AG09319 (cell line): ENCODE measurements around the gene PARP8.
"Not testable (repeated sequence)": the region's sequence is repeated elsewhere in the genome, so short reads cannot be mapped to it uniquely, and the experiment has no call there.

Source experiments
- DNase-seq: peaks from one replicate; pipeline ENCODE4 v3.0.0-alpha.2; 2010; ENCODE audit warnings: low read depth; ENCODE audit errors: extremely low read depth
- TF ChIP-seq, protein P1 (sequence below): IDR thresholded peaks from 2 replicates; pipeline ENCODE4 v1.5.1; 2011; ENCODE audit warnings: low read depth, mild to moderate bottlenecking, inconsistent platforms, low read length, moderate library complexity

Gene PARP8

DNA sequence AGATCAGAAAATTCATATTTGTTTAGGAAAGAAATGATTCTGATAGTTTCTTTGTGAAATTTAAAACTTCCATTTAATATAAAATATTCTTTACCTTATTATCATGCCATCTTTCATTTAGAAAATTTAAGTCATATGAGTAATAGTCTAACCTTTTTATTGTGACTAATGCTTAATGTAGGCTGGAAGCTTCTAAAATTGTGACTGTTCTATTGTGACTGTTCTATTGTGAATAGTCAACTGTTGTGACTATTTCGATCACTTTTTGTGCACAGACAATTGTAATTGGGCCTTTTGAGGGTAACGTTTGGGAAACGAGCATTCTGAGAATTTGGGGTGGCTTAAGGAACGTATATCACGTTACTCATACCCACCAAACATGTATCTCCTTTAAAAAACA lies 100.0 kb downstream of the PARP8 start:
- TF ChIP-seq, protein P1, sequence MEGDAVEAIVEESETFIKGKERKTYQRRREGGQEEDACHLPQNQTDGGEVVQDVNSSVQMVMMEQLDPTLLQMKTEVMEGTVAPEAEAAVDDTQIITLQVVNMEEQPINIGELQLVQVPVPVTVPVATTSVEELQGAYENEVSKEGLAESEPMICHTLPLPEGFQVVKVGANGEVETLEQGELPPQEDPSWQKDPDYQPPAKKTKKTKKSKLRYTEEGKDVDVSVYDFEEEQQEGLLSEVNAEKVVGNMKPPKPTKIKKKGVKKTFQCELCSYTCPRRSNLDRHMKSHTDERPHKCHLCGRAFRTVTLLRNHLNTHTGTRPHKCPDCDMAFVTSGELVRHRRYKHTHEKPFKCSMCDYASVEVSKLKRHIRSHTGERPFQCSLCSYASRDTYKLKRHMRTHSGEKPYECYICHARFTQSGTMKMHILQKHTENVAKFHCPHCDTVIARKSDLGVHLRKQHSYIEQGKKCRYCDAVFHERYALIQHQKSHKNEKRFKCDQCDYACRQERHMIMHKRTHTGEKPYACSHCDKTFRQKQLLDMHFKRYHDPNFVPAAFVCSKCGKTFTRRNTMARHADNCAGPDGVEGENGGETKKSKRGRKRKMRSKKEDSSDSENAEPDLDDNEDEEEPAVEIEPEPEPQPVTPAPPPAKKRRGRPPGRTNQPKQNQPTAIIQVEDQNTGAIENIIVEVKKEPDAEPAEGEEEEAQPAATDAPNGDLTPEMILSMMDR: no peak
- no peak for DNase-seq

DNA sequence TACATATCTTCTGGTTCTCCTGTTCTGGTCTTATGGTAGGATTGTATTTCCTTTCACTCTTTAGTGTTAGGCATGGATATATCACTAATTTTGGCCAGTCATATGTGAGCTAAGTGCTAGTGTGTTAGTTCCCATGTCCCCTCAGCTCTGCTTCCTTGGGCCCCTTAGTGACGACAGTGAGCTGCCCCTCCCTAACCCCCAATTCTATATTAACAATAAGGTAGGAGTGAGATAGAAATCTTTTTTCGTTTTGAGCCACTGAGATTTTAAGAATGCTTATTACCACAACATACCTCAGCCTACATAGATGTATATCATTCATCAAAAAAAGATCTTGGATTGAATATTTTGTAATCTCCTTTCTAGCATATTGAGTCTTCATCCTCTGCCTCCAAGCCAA lies 100.5 kb downstream of the PARP8 start:
- TF ChIP-seq, protein P1: no peak
- no peak for DNase-seq

DNA sequence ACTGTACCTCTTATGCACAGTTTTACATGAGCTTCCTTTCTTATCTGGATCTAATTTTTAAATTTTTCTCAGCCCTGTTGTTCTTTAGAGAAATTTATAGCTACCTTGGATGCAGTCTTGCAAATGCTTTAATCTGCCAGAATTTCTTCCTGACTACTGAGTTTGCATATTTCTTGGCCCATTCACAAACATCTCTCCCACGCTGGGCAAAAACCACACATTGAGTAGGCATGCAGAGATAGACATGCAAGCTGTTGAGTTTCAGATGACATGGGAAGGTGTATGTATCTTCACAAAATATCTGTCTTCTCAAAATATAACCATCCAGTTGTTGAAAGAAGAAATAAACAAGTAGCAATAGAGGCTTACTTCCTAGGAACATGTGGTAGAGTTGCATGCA lies 101.2 kb downstream of the PARP8 start:
- TF ChIP-seq, protein P1: no peak
- DNase-seq: no peak

DNA sequence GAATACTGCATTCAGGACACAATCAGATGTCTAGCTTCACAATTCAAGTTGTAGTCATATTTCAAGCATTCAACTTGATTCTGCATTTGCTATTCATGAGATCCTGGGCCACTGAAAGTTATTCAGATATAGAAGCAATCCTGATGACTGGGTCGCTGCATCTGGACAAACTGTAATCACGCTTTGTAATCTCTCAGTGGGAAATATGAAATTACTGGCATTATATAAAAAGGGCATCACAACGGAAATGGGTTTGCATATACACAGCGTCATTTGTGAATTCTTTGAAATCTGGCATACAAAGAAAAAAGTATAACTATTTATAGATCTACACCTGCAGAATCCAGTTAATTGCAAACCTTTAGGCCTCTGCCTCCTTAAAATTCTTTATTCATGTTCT lies 102.2 kb downstream of the PARP8 start:
- DNase-seq: no peak
- TF ChIP-seq, protein P1: no peak

DNA sequence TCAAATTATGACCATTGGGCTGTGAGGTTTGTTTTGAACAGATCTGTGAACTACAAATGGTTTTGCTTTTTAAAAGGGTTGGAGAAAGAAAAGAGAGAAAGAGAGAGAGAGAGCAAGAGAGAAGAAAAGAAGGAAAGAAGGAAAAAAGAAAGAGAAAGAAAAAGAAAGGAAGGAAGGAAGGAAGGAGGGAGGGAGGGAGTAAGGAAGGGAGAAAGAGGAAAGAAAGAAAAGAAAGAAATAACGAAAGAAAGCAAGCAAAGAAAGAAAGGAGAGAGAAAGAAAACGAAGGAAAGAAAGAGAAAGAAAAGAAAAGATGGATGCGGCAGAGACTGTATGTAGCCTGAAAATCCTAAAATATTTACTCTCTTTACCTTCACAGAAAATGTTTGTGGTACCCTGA lies 104.0 kb downstream of the PARP8 start:
- no peak for DNase-seq
- TF ChIP-seq, protein P1: no peak

DNA sequence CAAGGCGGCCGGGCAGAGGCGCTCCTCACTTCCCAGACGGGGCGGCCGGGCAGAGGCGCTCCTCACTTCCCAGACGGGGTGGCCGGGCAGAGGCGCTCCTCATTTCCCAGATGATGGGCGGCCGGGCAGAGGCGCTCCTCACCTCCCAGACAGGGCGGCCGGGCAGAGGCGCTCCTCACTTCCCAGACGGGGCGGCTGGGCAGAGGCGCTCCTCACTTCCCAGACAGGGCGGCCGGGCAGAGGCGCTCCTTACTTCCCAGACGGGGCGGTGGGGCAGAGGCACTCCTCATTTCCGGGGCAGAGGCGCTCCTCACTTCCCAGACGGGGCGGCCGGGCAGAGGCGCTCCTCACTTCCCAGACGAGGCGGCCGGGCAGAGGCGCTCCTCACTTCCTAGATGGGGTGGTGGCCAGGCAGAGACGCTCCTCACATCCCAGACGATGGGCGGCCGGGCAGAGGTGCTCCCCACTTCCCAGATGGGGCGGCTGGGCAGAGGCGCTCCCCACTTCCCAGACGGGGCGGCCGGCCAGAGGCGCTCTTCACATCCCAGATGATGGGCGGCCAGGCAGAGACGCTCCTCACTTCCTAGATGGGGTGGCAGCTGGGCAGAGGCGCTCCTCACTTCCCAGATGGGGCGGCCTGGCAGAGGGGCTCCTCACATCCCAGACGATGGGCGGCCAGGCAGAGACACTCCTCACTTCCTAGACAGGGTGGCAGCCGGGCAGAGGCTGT lies 108.2 kb downstream of the PARP8 start:
- DNase-seq: not testable (repeated sequence)

DNA sequence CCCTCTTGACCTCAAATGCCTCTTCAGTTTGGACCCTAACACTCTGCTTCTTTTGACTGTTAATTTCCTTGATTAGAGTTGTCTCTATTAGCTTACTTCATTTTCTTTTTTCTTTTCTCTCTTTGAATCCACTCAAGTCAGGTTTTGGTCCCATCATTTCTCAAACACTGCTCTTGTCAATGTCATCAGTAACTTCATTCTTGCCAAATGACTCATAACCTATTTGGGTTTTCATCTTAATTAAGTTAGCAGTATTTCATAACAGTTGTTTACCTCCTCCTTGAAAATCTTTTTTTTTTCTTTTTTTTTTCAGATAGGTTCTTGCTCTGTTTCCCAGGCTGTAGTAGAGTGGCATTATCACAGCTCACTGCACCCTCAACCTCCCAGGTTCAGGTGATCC lies 119.6 kb downstream of the PARP8 start:
- TF ChIP-seq, protein P1: no peak
- DNase-seq: no peak

DNA sequence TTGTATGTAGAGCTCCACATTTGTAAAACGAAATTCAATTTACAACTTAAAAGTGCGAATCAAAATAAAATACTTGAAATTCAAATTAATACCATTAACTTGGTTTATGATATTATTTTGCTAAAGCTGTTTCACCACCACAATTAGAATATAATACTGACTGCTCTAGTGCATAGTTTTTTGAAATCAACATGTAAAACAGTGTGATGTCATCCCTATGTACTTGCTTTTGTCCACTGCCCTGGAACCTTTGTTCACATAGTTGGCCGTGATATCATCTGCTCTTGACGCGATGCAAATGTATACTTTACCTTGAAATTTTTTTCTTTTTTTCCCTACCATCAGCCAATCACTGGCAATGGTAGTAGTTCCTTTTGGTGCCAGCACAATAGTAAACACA lies 125.4 kb downstream of the PARP8 start:
- DNase-seq: no peak
- TF ChIP-seq, protein P1: no peak
